Germinal center (tissue), 1 donor: ENCODE results near the gene HIC1.

Source experiments
- DNase-seq: peaks from one replicate; pipeline ENCODE4 v3.0.0; 2012; ENCODE audit warnings: mixed read lengths, low spot score

Gene HIC1

DNA sequence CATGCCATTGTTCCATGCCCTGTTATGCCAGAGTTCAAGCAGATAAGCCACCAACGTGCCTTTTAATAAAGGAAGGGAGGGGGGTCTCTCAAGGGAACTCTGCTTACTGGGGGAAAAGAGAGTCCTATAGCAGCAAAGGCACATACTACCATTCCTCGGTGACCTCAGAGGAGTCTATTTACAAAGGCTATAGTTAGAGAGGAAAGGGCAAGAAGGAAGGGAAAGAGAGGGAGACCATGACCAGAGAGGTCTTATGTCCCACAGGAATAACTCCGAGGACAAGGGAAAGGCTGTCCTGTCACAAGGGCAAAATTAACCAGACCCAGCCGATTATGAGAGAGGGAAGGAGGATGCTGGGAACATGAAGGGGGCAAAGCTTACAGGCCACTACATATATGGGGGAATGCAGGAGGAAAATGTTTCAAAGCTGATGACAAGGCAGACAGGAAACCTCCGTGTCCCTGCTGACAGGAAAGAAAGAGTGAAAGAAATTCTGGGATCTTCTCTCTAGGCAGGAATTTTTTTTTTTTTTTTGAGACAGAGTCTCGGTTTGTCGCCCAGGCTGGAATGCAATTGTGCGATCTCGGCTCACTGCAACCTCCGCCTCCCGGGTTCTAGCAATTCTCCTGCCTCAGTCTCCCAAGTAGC, 51.5 kb downstream of the HIC1 start:
- no peak for DNase-seq

DNA sequence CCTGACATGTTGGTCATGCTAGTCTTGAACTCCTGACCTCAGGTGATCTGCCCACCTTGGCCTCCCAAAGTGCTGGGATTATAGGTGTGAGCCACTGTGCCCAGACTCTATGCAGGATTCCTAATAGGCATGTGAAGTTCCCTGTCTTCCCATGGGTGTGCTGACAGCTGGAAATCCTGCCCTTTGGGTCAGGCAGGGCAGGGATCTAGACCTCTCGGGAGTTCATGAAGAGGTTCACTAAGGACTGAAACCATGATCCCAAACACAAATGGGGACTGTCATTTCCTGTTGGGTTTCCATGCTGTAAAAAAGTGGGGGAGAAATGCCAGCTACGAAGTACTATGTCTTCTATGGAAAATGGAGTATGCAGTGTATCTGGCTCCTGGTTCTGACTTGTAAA, 52.1 kb downstream of the HIC1 start:
- no peak for DNase-seq

DNA sequence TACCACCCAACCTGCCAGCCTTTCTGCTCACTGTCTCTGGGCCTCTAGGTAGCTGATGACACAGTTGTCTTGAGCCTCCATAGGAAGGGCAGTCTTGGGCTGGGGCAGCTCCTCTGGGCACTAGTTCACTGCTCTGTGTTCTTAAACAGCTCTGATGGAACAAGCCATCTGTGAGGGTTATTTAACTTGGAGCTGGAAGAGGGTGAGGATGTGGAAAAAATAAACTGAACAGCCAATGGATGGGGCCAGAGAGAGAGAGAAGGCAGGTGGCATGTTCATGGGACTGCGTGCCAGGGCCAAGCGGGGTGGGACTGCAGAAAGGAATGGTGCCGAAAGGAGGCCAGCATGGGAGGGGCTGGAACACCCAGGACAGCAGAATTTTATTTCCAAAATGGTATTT, 52.6 kb downstream of the HIC1 start:
- no peak for DNase-seq

DNA sequence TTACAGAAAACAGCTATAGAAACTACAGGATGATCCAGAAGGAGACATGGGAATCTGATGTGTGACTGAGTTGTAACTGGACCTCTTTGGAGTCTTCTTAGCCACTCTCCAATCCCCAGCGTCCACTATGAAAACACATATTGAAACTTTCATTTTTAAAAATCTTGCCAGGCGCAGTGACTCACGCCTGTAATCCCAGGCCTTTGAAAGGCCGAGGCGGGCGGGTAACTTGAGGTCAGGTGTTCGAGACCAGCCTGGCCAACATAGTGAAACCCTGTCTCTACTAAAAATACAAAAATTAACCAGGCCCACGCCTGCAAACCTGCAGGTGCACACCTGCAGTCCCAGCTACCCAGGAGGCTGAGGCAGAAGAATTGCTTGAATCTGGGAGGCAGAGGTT, 53.3 kb downstream of the HIC1 start:
- DNase-seq = no peak

DNA sequence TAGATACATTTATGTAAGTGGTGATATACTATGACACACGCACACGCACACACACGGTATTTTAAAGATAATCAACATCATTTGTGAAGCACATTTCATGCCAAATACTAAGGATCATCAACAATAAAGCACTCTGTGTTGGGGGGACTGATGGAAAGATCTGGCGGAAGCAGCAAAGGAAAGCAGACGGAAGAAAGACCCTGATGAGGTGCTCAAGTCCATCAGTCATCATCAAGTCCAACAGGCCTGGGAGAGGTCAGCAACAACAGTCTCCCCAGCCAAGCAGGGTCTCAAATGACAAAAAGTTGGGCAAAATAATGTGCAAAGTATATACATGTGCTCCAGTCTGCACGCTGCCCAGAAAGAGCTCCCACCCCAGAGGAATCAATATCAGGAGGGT, 55.5 kb downstream of the HIC1 start:
- DNase-seq = no peak

DNA sequence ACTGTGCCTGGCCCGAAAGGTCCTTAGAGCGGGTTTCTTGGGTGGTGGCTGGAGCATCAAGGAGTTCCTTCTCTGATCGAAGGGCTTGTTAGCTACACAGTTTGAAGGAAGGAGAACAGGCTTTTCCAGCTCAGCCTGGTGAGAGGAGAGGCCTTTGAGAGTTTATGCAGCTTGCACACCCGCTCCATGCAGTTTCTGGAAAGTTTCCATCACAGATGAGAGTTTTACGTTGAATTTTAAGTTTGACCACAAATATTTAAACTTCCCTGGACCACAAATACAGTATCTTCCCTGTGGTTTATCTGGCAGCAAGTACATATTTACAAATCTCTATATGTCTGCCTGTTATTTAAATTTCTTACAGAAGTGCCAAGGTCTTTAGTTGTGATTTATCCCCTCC, 56.8 kb downstream of the HIC1 start:
- no peak for DNase-seq
